BLaER1 treated with 17β-estradiol and CSF1 and Interleukin-3, amounts not matched to agents 10 nM and 100 nM (cell line): ENCODE data around the gene NEMP1.
"Not testable (repeated sequence)": the region's sequence is repeated elsewhere in the genome, so short reads cannot be mapped to it uniquely, and the experiment has no call there.

Experiments
- H3K27ac ChIP-seq, 11 experiments: shearing (Covaris generic); formaldehyde crosslinking; 2 replicates each; pipeline ENCODE4 v1.8.1; 2022
- H3K27me3 ChIP-seq, 11 experiments: shearing (Covaris generic); formaldehyde crosslinking; 2 replicates each; pipeline ENCODE4 v1.8.1; 2022
- H3K36me3 ChIP-seq, 11 experiments: shearing (Covaris generic); formaldehyde crosslinking; 2 replicates each; pipeline ENCODE4 v1.8.1; 2022
- H3K4me1 ChIP-seq, 10 experiments: shearing (Covaris generic); formaldehyde crosslinking; 2 replicates each; pipeline ENCODE4 v1.8.1; 2022
- H3K4me2 ChIP-seq, 11 experiments: shearing (Covaris generic); formaldehyde crosslinking; 2 replicates each; pipeline ENCODE4 v1.8.1; 2022
- H3K4me3 ChIP-seq, 10 experiments: shearing (Covaris generic); formaldehyde crosslinking; 2 replicates each; pipeline ENCODE4 v1.8.1; 2022
- H3K9ac ChIP-seq, 11 experiments: shearing (Covaris generic); formaldehyde crosslinking; 2 replicates each; pipeline ENCODE4 v1.8.1; 2022
- H3K9me3 ChIP-seq, 11 experiments: shearing (Covaris generic); formaldehyde crosslinking; replicated peaks in 1 of 11; 2 replicates each; pipeline ENCODE4 v1.8.1; 2022
- H4K20me1 ChIP-seq, 11 experiments: shearing (Covaris generic); formaldehyde crosslinking; 2 replicates each; pipeline ENCODE4 v1.8.1; 2022
- Cebpa-rat ChIP-seq, 11 experiments: shearing (Covaris generic); IDR thresholded peaks; 2 replicates each; pipeline ENCODE4 v1.8.1; 2022

The NEMP1 gene

DNA sequence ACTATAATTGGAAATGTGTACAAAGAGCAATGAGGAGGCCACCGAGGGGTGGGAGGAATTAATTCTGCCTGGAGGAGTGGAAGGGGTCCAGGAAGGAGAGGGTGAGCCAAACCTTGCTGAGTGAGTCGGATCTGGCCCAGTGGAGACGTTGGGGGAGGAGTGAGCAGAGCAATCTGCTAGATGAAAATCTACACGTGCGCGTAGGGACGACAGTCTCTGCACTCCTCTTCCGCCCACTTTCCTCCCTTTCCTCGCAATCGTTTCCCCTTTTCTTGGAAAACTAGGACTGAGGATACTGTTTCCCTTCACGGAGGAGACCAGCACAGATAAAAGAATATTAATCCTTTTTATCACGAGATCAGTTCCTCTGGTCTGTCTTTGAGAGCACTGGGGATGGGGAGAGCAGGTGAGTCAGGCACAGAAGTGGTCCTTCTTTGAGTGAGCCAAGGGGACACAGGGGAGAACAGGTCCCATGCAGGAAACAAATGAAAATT, 7.5 kb upstream of the NEMP1 start:
- Histone ChIP-seq H4K20me1 (peaks cover 11 to 15% (median 13%) of the 10 kb centered on the region in 11 experiments), H3K4me2 (peak overlapping the region; percentile 82 to 97 (median 92)), H3K9me3 (no peaks in the 10 kb centered on the region), H3K27me3 (no peaks in the 10 kb centered on the region), H3K27ac (peak overlapping the region; percentile 94 to 100 (median 99)), H3K36me3 (peaks cover 2 to 9% (median 7%) of the 10 kb centered on the region in 11 experiments; a peak in 21 of 22 replicates), H3K4me1 (peaks cover 25 to 40% (median 31%) of the 10 kb centered on the region in 10 experiments), H3K9ac (peak overlapping the region; percentile 93 to 99 (median 97)), H3K4me3 (peak overlapping the region; percentile 74 to 88 (median 76))
- no peak for TF ChIP-seq Cebpa-rat (IDR thresholded peaks at IDR 0.05)

- H3K27me3 ChIP-seq = no peaks in the 10 kb centered on the region
- peaks cover 27 to 57% (median 35%) of the 10 kb centered on the region in 10 experiments for H3K4me1 ChIP-seq
- no peak overlapping the region for H3K9ac ChIP-seq
- H3K9me3 ChIP-seq = no peaks in the 10 kb centered on the region
- no peak overlapping the region for H3K4me3 ChIP-seq
- H4K20me1 ChIP-seq = peaks cover 0 to 5% (median 0%) of the 10 kb centered on the region in 11 experiments; a peak in 2 of 22 replicates
- no peak overlapping the region; a peak in 1 of 22 replicates for H3K27ac ChIP-seq
- no peak for TF ChIP-seq Cebpa-rat (IDR thresholded peaks at IDR 0.05)
- H3K36me3 ChIP-seq = peaks cover 0 to 8% (median 7%) of the 10 kb centered on the region in 11 experiments; a peak in 16 of 22 replicates
- peak overlapping the region in 1 of 11 experiments; percentile 85; a peak in 1 of 22 replicates for H3K4me2 ChIP-seq
These were observed 2.3 kb upstream of the NEMP1 start for GRCh38 chr12:57080855-57081254.

DNA sequence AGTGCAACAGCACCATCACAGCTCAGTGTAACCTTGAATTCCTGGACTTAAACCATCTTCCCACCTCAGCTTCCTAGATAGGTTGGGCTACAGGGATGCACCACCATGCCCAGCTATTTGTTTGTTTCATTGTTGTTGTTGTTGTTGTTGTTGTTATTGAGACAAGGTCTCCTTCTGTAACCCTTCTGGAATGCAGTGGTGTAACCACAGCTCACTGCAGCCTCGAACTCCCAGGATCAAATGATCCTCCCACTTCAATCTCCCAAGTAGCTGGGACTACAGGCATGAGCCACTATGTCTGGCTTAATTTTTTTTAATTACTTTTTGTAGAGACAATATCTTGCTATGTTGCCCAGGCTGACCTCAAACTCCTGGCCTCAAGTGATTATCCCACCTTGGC, 1.2 kb upstream of the NEMP1 start:
- Histone ChIP-seq H4K20me1 (peaks cover 0 to 5% (median 0%) of the 10 kb centered on the region in 11 experiments; a peak in 2 of 22 replicates), H3K9ac (peak overlapping the region in 10 of 11 experiments; percentile 56 to 77 (median 68); a peak in 17 of 22 replicates), H3K36me3 (peaks cover 0 to 19% (median 17%) of the 10 kb centered on the region in 11 experiments; a peak in 17 of 22 replicates), H3K4me3 (peak overlapping the region in 2 of 10 experiments; percentile 40 to 44; a peak in 2 of 20 replicates), H3K9me3 (no peaks in the 10 kb centered on the region), H3K4me2 (peak overlapping the region; percentile 67 to 89 (median 80)), H3K27ac (peak overlapping the region in 10 of 11 experiments; percentile 60 to 79 (median 73); a peak in 17 of 22 replicates), H3K27me3 (no peaks in the 10 kb centered on the region), H3K4me1 (peaks cover 17 to 47% (median 25%) of the 10 kb centered on the region in 10 experiments)
- no peak for TF ChIP-seq Cebpa-rat (IDR thresholded peaks at IDR 0.05)

DNA sequence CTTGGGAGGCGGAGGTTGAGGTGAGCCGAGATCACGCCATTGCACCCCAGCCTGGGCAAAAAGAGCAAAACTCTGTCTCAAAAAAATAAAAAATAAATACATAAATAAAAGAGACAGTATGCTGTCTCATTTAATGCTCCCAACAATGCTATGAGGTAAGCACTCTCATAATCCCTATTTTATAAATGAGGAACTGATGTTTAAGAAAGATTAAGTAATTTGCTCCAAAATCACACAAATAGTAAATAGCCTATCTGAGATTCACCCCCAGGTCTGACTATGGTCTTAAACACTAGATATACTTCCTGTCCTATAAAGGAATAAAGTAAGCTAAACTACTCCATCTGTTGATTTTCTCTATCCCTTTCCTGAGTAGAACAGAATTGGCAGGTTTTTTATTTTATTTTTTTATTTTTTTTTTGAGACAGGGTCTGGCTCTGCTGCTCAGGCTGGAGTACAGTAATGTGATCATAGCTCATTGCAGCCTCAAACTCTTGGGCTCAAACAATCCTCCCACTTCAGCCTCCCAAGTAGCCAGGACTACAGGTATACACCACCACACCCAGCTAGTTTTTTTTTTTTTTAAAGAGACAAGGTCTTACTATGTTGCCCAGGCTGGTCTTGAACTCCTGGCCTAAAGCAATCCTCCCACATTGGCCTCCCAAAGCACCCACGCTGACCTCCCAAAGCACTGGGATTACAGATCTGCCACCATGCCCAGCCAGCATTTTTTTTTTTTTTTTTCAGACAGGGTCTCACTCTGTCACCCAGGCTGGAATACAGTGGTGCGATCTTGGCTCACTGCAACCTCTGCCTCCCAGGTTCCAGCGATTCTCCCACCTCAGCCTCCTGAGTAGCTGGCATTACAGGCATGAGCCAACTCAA, 4.8 kb downstream of the NEMP1 start:
- Histone ChIP-seq H3K36me3 (peaks cover 15 to 75% (median 61%) of the 10 kb centered on the region in 11 experiments), H3K9ac (peak overlapping the region in 8 of 11 experiments; percentile 20 to 38 (median 34); a peak in 9 of 22 replicates)

DNA sequence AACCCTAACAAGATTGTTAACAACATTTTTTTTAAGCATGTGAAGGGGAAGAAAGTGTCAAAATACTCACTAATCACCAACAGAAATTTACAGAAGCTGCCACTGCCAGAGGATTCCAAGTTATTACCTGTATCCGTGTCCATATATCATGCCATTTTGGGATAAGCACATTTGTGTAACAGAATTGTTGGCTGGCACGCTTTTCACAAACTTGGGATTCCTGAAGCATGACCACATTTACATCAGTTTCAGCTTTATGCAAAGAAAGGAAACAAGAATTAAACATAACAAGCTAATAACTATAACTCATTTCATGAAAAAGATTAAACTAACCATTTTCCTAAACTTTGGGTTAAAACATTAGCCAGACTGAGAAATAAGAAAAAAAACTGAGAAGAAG, 5.9 kb downstream of the NEMP1 start:
- H3K9ac ChIP-seq = peak overlapping the region in 4 of 11 experiments; percentile 29 to 48 (median 38); a peak in 4 of 22 replicates
- H3K4me1 ChIP-seq = peaks cover 16 to 68% (median 35%) of the 10 kb centered on the region in 10 experiments
- 0 out of 22 replicates have a peak, but pooled peaks cover 0 to 4% (median 0%) of the 10 kb centered on the region in 11 experiments for H4K20me1 ChIP-seq
- no peak for TF ChIP-seq Cebpa-rat (IDR thresholded peaks at IDR 0.05)
- peak overlapping the region in 2 of 11 experiments; percentile 31 to 55; a peak in 2 of 22 replicates for H3K4me2 ChIP-seq
- H3K27ac ChIP-seq = 0 out of 22 replicates have a peak overlapping the region, but pooled peaks of 1 of the 11 experiments have one; percentile 4
- no peaks in the 10 kb centered on the region for H3K9me3 ChIP-seq
- no peaks in the 10 kb centered on the region for H3K27me3 ChIP-seq
- H3K4me3 ChIP-seq = no peak overlapping the region
- H3K36me3 ChIP-seq = peaks cover 26 to 86% (median 72%) of the 10 kb centered on the region in 11 experiments

More for the DNA sequence above, 4.8 kb downstream of the NEMP1 start:
- Histone ChIP-seq H3K27ac (peak overlapping the region in 3 of 11 experiments; percentile 30 to 52 (median 32); a peak in 7 of 22 replicates), H3K4me2 (peak overlapping the region in 3 of 11 experiments; percentile 16 to 55 (median 31); a peak in 5 of 22 replicates), H3K4me1 (peaks cover 17 to 67% (median 38%) of the 10 kb centered on the region in 10 experiments)
- H3K9me3 ChIP-seq, H4K20me1 ChIP-seq, H3K27me3 ChIP-seq, H3K4me3 ChIP-seq: not testable (repeated sequence)

DNA sequence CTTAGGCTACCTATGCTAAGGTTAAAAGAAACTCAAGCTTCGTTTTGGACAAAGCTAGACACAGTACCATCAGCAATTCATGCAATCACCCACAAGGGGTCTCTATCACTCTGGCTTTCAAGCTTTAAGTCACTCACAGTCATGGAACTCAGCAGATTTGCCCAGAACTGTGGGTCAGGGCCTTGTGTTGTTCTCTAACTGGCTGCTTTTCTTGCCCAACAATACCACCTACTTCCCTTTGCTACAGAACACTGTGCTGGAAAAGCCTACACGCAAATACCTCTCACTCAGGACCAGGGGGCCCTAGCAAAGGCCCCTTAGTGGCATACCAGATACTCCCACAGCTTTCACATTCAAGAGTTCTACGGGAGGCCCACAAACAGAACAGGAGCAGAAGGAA, 9.1 kb downstream of the NEMP1 start:
- TF ChIP-seq Cebpa-rat (IDR thresholded peaks at IDR 0.05) = peak in 4 of 11 experiments; percentile 43 to 51 (median 46); a peak in 3 of 22 replicates
- H4K20me1 ChIP-seq = no peaks in the 10 kb centered on the region
- H3K9ac ChIP-seq = peak overlapping the region; percentile 24 to 71 (median 59); a peak in 19 of 22 replicates
- H3K27ac ChIP-seq = peak overlapping the region; percentile 35 to 86 (median 70); a peak in 21 of 22 replicates
- peaks cover 10 to 76% (median 41%) of the 10 kb centered on the region in 10 experiments; a peak in 19 of 20 replicates for H3K4me1 ChIP-seq
- H3K9me3 ChIP-seq = peaks cover 0 to 14% (median 0%) of the 10 kb centered on the region in 11 experiments; a peak in 6 of 22 replicates
- H3K27me3 ChIP-seq = no peaks in the 10 kb centered on the region
- H3K36me3 ChIP-seq = peaks cover 32 to 89% (median 74%) of the 10 kb centered on the region in 11 experiments
- no peak overlapping the region for H3K4me3 ChIP-seq
- H3K4me2 ChIP-seq = peak overlapping the region in 8 of 11 experiments; percentile 25 to 74 (median 68); a peak in 12 of 22 replicates

DNA sequence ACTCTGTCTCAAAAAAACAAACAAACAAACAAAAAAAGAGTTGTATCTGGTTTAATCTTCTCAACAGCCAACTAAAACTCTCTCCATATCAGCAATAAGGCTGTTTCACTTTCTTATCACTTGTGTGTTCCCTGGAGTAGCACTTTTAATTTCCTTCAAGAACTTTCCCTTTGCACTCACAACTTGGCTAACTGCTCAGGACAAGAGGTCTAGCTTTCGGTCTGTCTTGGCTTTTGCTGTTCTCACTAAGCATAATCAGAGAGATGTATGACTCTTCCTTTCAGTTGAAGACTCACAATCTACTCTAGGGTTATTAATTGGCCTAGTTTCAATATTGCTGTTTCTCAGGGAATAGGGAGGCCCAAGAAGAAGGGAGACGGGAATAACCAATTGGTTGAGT, 12.3 kb downstream of the NEMP1 start:
- H3K9ac ChIP-seq = peak overlapping the region in 3 of 11 experiments; percentile 41 to 71 (median 66); a peak in 5 of 22 replicates
- H3K4me1 ChIP-seq = peaks cover 0 to 67% (median 40%) of the 10 kb centered on the region in 10 experiments; a peak in 18 of 20 replicates
- peaks cover 21 to 93% (median 72%) of the 10 kb centered on the region in 11 experiments for H3K36me3 ChIP-seq
- no peaks in the 10 kb centered on the region; a peak in 1 of 22 replicates for H4K20me1 ChIP-seq
- no peak overlapping the region for H3K4me3 ChIP-seq
- peaks cover 0 to 14% (median 0%) of the 10 kb centered on the region in 11 experiments; a peak in 6 of 22 replicates for H3K9me3 ChIP-seq
- H3K27me3 ChIP-seq = no peaks in the 10 kb centered on the region
- no peak for TF ChIP-seq Cebpa-rat (IDR thresholded peaks at IDR 0.05)
- peak overlapping the region in 9 of 11 experiments; percentile 60 to 87 (median 70); a peak in 17 of 22 replicates for H3K27ac ChIP-seq
- H3K4me2 ChIP-seq = peak overlapping the region in 4 of 11 experiments; percentile 70 to 86 (median 79); a peak in 6 of 22 replicates
